Small intestine (tissue), 7 donors: Measurements from ENCODE around the gene DSC2. TPM values are rescaled to one million over a fixed set of nuclear protein-coding genes. Genes with fewer than 3 reads are reported as not detected.
"Not testable (repeated sequence)": the region's sequence is repeated elsewhere in the genome, so short reads cannot be mapped to it uniquely, and the experiment has no call there.

Experiments
- DNase-seq, 2 donors: peaks; one replicate each; pipeline versions ENCODE4 v3.0.0 to v3.0.0-alpha.2; 2013
- FAIRE-seq: peaks from 2 replicates; lab custom pipeline; 2012; peaks lifted over from hg19 to GRCh38; lab: Jason Lieb, UNC
- H3K27ac ChIP-seq, 3 donors: one replicate each; pipeline ENCODE4 v1.5.1; 2013; ENCODE audit warnings: low read length in 2 of 3, mild to moderate bottlenecking in 2 of 3, control low read depth in 1 of 3, inconsistent platforms in 1 of 3, low read depth in 1 of 3, moderate library complexity in 1 of 3
- H3K27me3 ChIP-seq, 3 donors: one replicate each; pipeline ENCODE4 v1.6.1; 2013; ENCODE audit warnings: low read length in 3 of 3, inconsistent platforms in 1 of 3; ENCODE audit not compliant: control insufficient read depth in 3 of 3, insufficient read depth in 3 of 3
- H3K36me3 ChIP-seq, 3 donors: one replicate each; pipeline ENCODE4 v1.6.1; 2013; ENCODE audit warnings: low read length in 3 of 3, inconsistent platforms in 1 of 3, low read depth in 1 of 3, mild to moderate bottlenecking in 1 of 3, moderate library complexity in 1 of 3; ENCODE audit not compliant: control insufficient read depth in 3 of 3, insufficient read depth in 2 of 3
- H3K4me1 ChIP-seq, 3 donors: one replicate each; pipeline ENCODE4 v1.6.1; 2013; ENCODE audit warnings: low read length in 2 of 3, inconsistent platforms in 1 of 3, low read depth in 1 of 3, mild to moderate bottlenecking in 1 of 3, moderate library complexity in 1 of 3; ENCODE audit not compliant: control insufficient read depth in 3 of 3, insufficient read depth in 2 of 3
- H3K4me3 ChIP-seq, 3 donors: one replicate each; pipeline ENCODE4 v1.5.1; 2013; ENCODE audit warnings: low read length in 3 of 3, control low read depth in 1 of 3, inconsistent platforms in 1 of 3, low read depth in 1 of 3, mild to moderate bottlenecking in 1 of 3, moderate library complexity in 1 of 3
- H3K9me3 ChIP-seq, 2 donors: one replicate each; pipeline ENCODE4 v1.6.1; 2013; ENCODE audit warnings: low read depth in 1 of 2, low read length in 1 of 2; ENCODE audit not compliant: control insufficient read depth in 2 of 2, insufficient read depth in 1 of 2
- WGBS, 3 donors: extraction: QIAGEN DNeasy Blood & Tissue Kit; methylation state at CpG; one replicate each; pipeline ENCODE4 v1.1.7; 2013; 5-methylcytosine and 5-hydroxymethylcytosine counted together
- polyA plus RNA-seq, 4 donors: library from polyadenylated mRNA; stranded (reverse) in 3 of 4; unstranded in 1 of 4; fragments of 200-250 nt in 3 of 4; fragments of 120-200 nt in 1 of 4; gene quantifications; one replicate each; pipeline versions ENCODE4 v1.2.1 to v1.2.3, GENCODE V29; 2013
- donor health status: healthy with polysubstance abuse.
- donor health status: control.
- donor health status: control.
- donor health status: Bipolar disorder and iron deficiency.
- donor health status: healthy.

Gene DSC2
- polyA plus RNA-seq, 4 donors = 12.7 to 75.1 (median 18.5) TPM

GRCh38 chr18:31129398-31130115 lies 27.3 kb upstream of the DSC2 start:
- H3K4me1 ChIP-seq = no peaks in the 10 kb centered on the region
- no peak for FAIRE-seq
- 72 to 84% (median 82%) methylated on average over 1 of the region's 1 CpG for WGBS, 3 donors

GRCh38 chr18:31125878-31126277 lies 23.7 kb upstream of the DSC2 start:
- 73 to 90% (median 83%) methylated on average over 1 of the region's 1 CpG for WGBS, 3 donors
- Histone ChIP-seq H3K27ac (no peak overlapping the region), H3K4me3 (no peak overlapping the region), H3K36me3 (no peaks in the 10 kb centered on the region), H3K27me3 (no peaks in the 10 kb centered on the region), H3K9me3 (no peaks in the 10 kb centered on the region), H3K4me1 (no peaks in the 10 kb centered on the region)
- DNase-seq = no peak
- FAIRE-seq = no peak

More at GRCh38 chr18:31129398-31130115, 27.3 kb upstream of the DSC2 start:
- H3K4me3 ChIP-seq = no peak overlapping the region
- no peak for DNase-seq
- no peak overlapping the region for H3K27ac ChIP-seq
- H3K27me3 ChIP-seq = no peaks in the 10 kb centered on the region
- no peaks in the 10 kb centered on the region for H3K9me3 ChIP-seq
- no peaks in the 10 kb centered on the region for H3K36me3 ChIP-seq

- H3K27ac ChIP-seq, H3K9me3 ChIP-seq, H3K4me1 ChIP-seq, H3K36me3 ChIP-seq, DNase-seq, H3K27me3 ChIP-seq, FAIRE-seq, H3K4me3 ChIP-seq: not testable (repeated sequence)
- WGBS, 3 donors = 56 to 70% (median 61%) methylated on average over 2 of the region's 2 CpGs
These were observed 20.9 kb upstream of the DSC2 start for GRCh38 chr18:31123125-31123524.

GRCh38 chr18:31120594-31120993 lies 18.4 kb upstream of the DSC2 start:
- Histone ChIP-seq H3K9me3 (no peaks in the 10 kb centered on the region), H3K4me3 (no peak overlapping the region), H3K27ac (no peak overlapping the region), H3K4me1 (no peaks in the 10 kb centered on the region), H3K27me3 (no peaks in the 10 kb centered on the region), H3K36me3 (no peaks in the 10 kb centered on the region)
- no peak for DNase-seq
- WGBS, 3 donors = 38 to 58% (median 54%) methylated on average over 2 of the region's 2 CpGs
- FAIRE-seq = no peak

DNA sequence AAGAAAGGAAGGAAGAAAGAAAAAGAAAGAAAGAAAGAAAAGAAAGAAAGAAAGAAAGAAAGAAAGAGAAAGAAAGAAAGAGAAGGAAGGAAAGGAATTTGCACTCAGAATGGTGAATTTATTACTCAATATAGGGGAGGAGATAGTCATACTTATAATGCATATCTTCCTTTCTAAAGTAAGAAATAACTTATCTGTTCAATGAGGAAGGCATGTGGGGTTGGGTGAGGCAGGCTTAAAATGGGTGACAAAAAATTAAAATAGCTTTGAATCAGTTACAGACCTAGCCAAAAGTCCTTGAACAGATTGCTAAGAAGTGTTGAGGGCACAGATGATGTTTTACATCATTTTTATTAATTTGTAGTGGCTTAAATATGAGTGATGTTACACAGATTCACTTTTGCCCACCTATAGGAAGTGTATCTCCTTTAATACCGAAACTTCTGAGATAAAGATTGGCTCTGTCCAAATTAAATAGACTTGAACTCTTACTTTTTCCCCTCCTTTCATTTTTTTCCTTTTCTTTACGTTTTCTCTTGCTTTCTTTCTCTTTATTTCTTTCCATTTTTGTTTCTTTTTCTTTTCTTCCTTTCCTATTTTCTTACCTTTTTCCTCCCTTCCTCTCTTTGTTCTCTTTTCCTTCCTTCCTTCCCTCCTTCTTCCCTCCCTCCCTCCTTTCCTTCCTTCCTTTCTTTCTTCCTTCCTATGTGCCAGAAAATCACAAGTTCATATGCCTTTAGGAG lies 14.8 kb upstream of the DSC2 start:
- 74 to 80% (median 79%) methylated on average over 2 of the region's 2 CpGs for WGBS, 3 donors
- FAIRE-seq (no peak), DNase-seq (no peak)
- H3K36me3 ChIP-seq = no peaks in the 10 kb centered on the region
- H3K27ac ChIP-seq = no peak overlapping the region
- no peaks in the 10 kb centered on the region for H3K4me1 ChIP-seq
- no peaks in the 10 kb centered on the region for H3K9me3 ChIP-seq
- no peaks in the 10 kb centered on the region for H3K27me3 ChIP-seq
- no peak overlapping the region for H3K4me3 ChIP-seq

- Histone ChIP-seq H3K4me3 (no peak overlapping the region), H3K36me3 (no peaks in the 10 kb centered on the region), H3K27ac (no peak overlapping the region), H3K9me3 (no peaks in the 10 kb centered on the region), H3K27me3 (no peaks in the 10 kb centered on the region), H3K4me1 (no peaks in the 10 kb centered on the region)
- no peak for FAIRE-seq
- no peak for DNase-seq
- WGBS, 3 donors = 80 to 95% (median 84%) methylated on average over 2 of the region's 2 CpGs
These were observed 10.6 kb upstream of the DSC2 start for GRCh38 chr18:31112804-31113203.

DNA sequence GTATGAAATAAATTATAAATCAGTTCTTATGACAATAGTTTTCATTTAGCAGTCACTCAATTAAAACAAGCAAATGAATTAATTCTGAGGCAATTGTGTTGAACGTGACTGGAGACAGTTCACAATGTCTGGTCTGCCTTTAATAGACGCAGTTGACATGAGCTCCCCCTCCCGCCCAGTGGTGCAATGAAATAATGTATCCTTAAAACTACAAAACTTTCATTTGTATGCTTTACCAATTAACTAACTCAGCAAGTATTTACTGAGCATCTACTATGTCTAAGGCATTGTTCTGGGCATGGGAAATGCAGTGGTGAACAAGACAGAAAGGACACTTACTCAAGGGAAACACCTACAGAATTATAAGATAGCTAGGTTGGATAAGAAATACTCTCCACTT lies 3.5 kb upstream of the DSC2 start:
- FAIRE-seq (no peak), DNase-seq (no peak)
- Histone ChIP-seq H3K4me1 (peaks cover 0 to 5% (median 0%) of the 10 kb centered on the region in 3 donors), H3K27ac (no peak overlapping the region), H3K4me3 (no peak overlapping the region), H3K27me3 (peaks cover 0 to 6% (median 0%) of the 10 kb centered on the region in 3 donors), H3K9me3 (no peaks in the 10 kb centered on the region), H3K36me3 (peaks cover 0 to 2% (median 0%) of the 10 kb centered on the region in 3 donors)
- 86 to 94% (median 92%) methylated on average over 3 of the region's 3 CpGs for WGBS, 3 donors

- H3K27me3 ChIP-seq = peaks cover 0 to 7% (median 3%) of the 10 kb centered on the region in 3 donors
- peaks cover 0 to 10% (median 0%) of the 10 kb centered on the region in 3 donors for H3K4me1 ChIP-seq
- FAIRE-seq (no peak), DNase-seq (no peak)
- H3K9me3 ChIP-seq = no peaks in the 10 kb centered on the region
- no peak overlapping the region for H3K27ac ChIP-seq
- no peak overlapping the region for H3K4me3 ChIP-seq
- H3K36me3 ChIP-seq = peaks cover 0 to 2% (median 0%) of the 10 kb centered on the region in 3 donors
- 77 to 91% (median 82%) methylated on average over 3 of the region's 3 CpGs for WGBS, 3 donors
These were observed 2.2 kb upstream of the DSC2 start for GRCh38 chr18:31104444-31104843.
